CD4-positive, alpha-beta T cell treated with Interleukin-4 for 1 hour (primary cell): ENCODE results near the gene GALM.
A peak's percentile ranks its signal among the peaks of the same experiment; 100 is the strongest.
"Not testable (repeated sequence)": the region's sequence is repeated elsewhere in the genome, so short reads cannot be mapped to it uniquely, and the experiment has no call there.

ENCODE experiments used
- DNase-seq, 2 donors: peaks; one replicate each; pipeline ENCODE4 v3.0.0-alpha.2; 2020 to 2022

GALM gene

GRCh38 chr2:38665854-38666555, at the start of gene GALM:
GALM (plus strand) TSS chr2:38666114; CDS start chr2:38666162, 48 bp downstream.
- DNase-seq = peak; percentile 51 to 76

- no peak for DNase-seq
Measured at GRCh38 chr2:38617301-38617700, 48.6 kb upstream of the GALM start.

- DNase-seq = no peak
Measured at GRCh38 chr2:38619458-38620164, 46.3 kb upstream of the GALM start.

- no peak for DNase-seq
Measured at GRCh38 chr2:38620282-38620977, 45.5 kb upstream of the GALM start.

GRCh38 chr2:38621018-38621417, 44.9 kb upstream of the GALM start:
- no peak for DNase-seq

- no peak for DNase-seq
Measured at GRCh38 chr2:38622210-38622609, 43.7 kb upstream of the GALM start.

GRCh38 chr2:38626326-38627035, 39.4 kb upstream of the GALM start:
- DNase-seq = peak; percentile 39 to 77

- no peak for DNase-seq
Measured at GRCh38 chr2:38627391-38627790, 38.5 kb upstream of the GALM start.

- DNase-seq = no peak
Measured at GRCh38 chr2:38629684-38630083, 36.2 kb upstream of the GALM start.

GRCh38 chr2:38631976-38632375, 33.9 kb upstream of the GALM start:
- DNase-seq = no peak

GRCh38 chr2:38632980-38633379, 32.9 kb upstream of the GALM start:
- DNase-seq = no peak

GRCh38 chr2:38633895-38634294, 32.0 kb upstream of the GALM start:
- no peak for DNase-seq

- DNase-seq = no peak
Measured at GRCh38 chr2:38634684-38635083, 31.2 kb upstream of the GALM start.

GRCh38 chr2:38635139-38635538, 30.8 kb upstream of the GALM start:
- no peak for DNase-seq

GRCh38 chr2:38636069-38636468, 29.8 kb upstream of the GALM start:
- no peak for DNase-seq

- DNase-seq = not testable (repeated sequence)
Measured at GRCh38 chr2:38642373-38643017, 23.4 kb upstream of the GALM start.

GRCh38 chr2:38643021-38643671, 22.8 kb upstream of the GALM start:
- DNase-seq = no peak

- peak; percentile 12 to 65 for DNase-seq
Measured at GRCh38 chr2:38643683-38644511, 22.0 kb upstream of the GALM start.

- DNase-seq = peak in 1 of 2 donors; percentile 24
Measured at GRCh38 chr2:38648107-38648761, 17.7 kb upstream of the GALM start.

GRCh38 chr2:38649176-38649728, 16.7 kb upstream of the GALM start:
- no peak for DNase-seq
